NCI-H2171 treated with DMSO at 0.1 percent for 48 hours (cell line): Measurements from ENCODE around the gene DDOST.

Experiments
- DNase-seq: peaks from one replicate; lab custom pipeline; 2025; lab: John Stamatoyannopoulos, UW

DDOST gene

GRCh38 chr1:20660363-20660762, 806 bp downstream of the DDOST start:
- DNase-seq: no peak

DNA sequence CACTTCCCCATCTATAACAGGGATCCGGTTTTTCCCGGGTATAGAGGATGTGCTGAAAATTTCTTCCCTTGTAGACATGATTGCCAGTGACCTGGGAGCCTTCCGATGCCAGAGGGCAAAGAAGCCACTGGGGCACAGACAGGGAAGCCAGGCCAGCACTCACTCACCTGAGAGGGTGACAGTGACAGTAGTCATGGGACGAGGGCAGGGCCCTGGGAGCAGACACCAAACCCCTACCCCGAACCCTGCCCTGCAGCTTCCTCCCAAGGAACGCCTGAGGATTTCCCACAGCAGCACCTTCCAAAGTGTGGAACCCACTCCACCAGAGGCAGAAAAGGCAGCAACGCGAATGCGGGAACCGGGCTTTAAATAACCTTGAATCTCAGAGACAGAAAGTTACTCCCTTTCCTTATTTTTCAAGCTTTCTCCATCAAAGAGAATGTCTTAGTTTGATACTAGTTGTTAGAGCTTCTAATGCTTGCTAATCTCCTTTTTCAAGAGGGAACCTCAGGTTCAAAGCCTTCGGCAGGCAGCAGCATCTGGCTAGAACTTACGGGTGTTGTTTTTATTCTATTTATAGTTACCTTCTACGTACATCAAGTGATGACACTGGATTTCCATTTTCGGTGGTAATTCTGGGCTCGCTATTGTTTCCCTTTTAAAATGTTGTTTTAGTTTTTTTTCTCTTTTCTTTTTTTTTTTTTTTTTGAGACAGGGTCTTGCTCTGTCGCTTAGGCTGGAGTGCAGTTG, 2.8 kb downstream of the DDOST start:
- DNase-seq: no peak

GRCh38 chr1:20657024-20657423, 4.1 kb downstream of the DDOST start:
- no peak for DNase-seq

GRCh38 chr1:20654104-20654690, 7.0 kb downstream of the DDOST start:
- DNase-seq: no peak

DNA sequence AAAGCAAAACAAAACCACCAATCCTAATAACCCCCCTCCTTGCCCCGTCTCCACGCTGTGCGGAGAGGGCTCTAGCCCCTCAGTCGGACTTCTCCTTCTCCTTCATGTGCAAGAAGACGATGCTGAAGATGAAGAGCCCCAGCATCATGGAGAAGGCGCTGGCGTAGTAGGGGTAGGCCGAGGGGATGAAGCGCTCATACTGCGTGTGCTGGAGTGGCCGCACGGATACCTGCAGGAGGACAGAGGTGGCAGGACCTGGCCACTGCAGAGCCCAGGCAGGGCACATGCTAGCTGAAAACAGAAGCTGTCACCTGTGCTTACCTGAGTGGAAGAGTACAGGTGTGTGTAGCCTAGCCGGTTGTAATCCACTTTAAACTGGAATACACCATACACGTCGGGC, 8.9 kb downstream of the DDOST start:
- no peak for DNase-seq

- no peak for DNase-seq
Measured at GRCh38 chr1:20648946-20649345, 12.2 kb downstream of the DDOST start.

GRCh38 chr1:20648438-20648837, 12.7 kb downstream of the DDOST start:
- no peak for DNase-seq

DNA sequence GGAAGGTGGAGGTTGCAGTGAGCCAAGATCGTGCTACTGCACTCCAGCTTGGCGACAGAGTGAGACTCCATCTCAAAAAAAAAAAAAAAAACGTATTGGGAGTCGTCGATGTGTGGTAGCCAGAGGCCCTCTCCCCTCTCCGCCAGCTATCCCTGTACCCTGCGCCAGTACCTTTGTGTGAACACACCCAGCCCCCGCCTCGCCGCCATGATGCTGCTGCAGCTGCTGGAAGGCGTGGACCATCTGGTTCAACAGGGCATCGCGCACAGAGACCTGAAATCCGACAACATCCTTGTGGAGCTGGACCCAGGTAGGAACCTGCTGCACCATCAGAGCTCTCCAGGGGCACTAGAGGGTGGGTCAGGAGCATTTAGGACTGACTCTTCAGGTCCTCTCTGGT, 15.8 kb downstream of the DDOST start:
- no peak for DNase-seq

GRCh38 chr1:20644416-20644815, 16.8 kb downstream of the DDOST start:
- no peak for DNase-seq

DNA sequence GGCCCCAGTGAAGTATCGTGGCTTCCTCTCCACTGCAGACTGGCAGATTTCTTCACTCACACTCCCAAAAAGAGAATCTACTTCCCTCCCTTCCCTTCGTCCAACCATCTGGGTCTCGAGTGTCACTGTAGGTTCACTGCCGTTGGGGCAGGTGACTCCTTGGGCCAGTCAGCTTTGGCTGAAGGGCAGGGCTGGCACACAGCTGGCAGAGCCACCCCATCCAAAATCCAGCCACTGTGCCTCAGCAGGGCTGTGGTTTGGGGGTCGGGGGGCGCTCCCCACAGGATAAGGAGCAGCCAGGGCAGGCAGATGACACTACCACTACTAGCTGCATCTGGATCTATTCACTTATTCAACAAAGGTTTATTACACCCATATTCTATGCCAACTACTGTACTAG, 18.1 kb downstream of the DDOST start:
- DNase-seq: no peak

DNA sequence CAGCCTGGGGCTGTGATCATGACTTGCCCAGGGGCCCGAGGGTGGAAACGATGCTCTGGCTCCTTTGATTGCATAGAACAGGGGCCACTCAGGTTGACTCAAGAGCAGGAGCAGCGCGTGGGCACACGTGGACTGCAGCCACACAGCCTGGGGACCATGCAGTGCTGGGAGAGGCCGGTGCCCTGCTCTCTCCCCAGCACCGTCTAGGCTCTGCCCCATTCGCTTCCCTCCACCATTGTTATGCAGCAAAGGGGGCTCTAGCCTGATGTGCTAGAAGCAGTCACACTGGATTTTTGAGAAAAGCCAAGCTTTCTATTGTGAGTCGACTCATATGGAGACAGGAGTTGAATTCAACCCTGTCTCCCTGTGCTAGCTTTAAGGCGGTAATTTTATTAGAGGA, 19.2 kb downstream of the DDOST start:
- no peak for DNase-seq

DNA sequence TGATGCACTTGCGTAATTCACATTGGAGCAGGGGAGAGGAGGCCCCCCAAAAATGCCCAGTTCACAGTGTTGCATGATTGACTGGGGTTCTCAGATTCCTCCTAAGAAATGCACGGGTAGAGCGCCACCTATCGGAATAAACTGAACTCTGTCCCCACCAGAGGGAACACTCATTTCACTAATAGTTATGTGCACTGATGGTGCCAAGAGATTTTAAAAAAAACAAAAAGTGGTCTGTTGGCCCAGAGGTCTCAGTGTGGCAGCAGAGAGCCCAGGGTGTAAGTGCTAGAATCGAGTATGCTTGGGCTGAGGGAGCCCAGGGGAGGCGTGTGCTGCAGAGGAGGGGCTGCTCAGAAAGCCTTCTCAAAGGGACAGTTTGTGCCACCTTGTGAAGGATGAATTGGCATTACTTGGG, 21.0 kb downstream of the DDOST start:
- peak; percentile 52 for DNase-seq

GRCh38 chr1:20636785-20637347, 24.3 kb downstream of the DDOST start:
- no peak for DNase-seq

DNA sequence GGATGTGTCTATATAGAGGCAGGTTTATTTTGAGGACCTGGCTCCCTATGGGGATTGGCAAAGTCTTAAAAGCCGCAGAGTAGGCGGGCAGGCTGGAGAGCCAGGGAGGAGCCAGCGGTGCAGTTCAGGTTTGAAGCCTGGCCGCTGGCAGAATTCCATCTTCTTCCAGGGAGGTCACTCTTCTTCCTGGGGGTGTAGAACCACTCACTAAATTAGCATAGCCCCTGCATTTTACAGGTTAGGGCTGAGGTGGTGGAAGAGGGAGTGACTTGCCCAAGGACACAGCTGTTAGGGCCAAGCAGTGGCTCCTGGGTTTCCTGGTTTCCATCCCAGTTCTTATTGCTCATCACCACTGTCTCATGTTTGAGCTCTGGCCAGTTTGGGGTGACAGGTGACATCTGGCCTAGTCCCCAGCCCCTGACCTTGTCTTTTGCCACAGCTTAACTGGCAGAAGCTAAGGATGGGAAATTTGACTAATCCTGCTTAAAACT, 26.5 kb downstream of the DDOST start:
- peak; percentile 16 for DNase-seq

DNA sequence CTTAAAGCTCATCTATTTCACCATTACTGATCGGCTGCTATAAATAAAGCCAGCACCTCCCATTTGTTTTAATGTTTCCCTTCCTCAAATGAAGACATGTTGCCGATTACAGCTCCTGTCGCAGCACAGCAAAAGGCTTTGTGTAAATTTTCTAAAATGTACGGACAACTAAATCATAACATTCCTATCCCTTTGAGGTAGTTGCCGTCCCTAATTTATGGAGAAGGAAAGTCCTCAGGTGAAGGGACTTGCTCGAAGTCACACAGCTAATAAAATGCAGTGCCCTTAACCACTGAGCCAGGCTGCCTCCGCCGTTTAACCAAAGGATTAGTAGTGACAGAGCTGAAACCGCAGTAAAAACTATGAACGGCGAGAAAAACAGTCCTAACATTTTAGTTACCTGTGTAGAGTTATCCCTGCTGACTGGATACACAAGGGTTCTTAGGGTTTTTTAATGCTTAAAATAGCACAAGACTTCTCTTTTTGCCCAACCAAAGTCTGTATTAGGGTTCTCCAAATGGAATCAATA, 27.0 kb downstream of the DDOST start:
- no peak for DNase-seq

GRCh38 chr1:20633190-20634064, 27.7 kb downstream of the DDOST start, which contains the start of gene PINK1:
Gene PINK1 (plus strand): TSS chr1:20633458. CDS start chr1:20633549, 91 bp downstream.
- DNase-seq: peak; percentile 72

GRCh38 chr1:20632386-20632785, 28.8 kb downstream of the DDOST start:
- DNase-seq: no peak

- DNase-seq: no peak
Measured at GRCh38 chr1:20630729-20631128, 30.4 kb downstream of the DDOST start.

DNA sequence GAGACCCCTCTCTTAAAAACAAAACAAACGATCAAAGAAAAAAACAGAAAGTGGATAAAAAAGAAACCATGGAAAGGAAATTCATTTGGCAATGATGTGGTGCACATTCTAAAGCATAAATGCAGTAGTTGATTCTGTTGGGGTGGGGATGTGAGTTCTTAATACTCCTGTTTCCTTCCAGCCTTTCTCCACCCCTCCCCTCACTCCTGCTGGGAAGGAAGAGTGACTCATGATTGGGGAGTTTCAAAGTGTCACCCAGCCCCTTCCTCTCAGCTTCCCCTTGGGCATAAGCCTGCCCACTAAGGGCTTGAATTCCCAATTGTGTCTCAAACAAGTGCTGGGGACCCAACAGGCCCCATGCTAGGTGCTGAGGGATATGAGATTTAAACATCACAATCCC, 34.6 kb downstream of the DDOST start:
- no peak for DNase-seq

- no peak for DNase-seq
Measured at GRCh38 chr1:20626098-20626427, 35.1 kb downstream of the DDOST start.

- no peak for DNase-seq
Measured at GRCh38 chr1:20625176-20626097, 35.7 kb downstream of the DDOST start.
